Activated naive CD8-positive, alpha-beta T cell (primary cell): ENCODE results near the gene GPR132.

Source experiments
- H3K27ac Mint-ChIP-seq: one replicate; pipeline ENCODE4 v1.8.0; 2021; ENCODE audit warnings: mixed read lengths
- H3K27me3 Mint-ChIP-seq: one replicate; pipeline ENCODE4 v1.8.0; 2021; ENCODE audit warnings: mixed read lengths
- H3K36me3 Mint-ChIP-seq: one replicate; pipeline ENCODE4 v1.8.0; 2021; ENCODE audit warnings: mixed read lengths
- H3K4me1 Mint-ChIP-seq: one replicate; pipeline ENCODE4 v1.8.0; 2021; ENCODE audit warnings: low read depth, mixed read lengths
- H3K4me3 Mint-ChIP-seq: one replicate; pipeline ENCODE4 v1.8.0; 2021; ENCODE audit warnings: mild to moderate bottlenecking, mixed read lengths
- H3K9me3 Mint-ChIP-seq: one replicate; pipeline ENCODE4 v1.8.0; 2021; ENCODE audit warnings: low read depth, mixed read lengths

Gene GPR132

GRCh38 chr14:105006831-105007592 is 58.2 kb downstream of the GPR132 start:
- no peaks in the 10 kb centered on the region for H3K9me3 Mint-ChIP-seq
- H3K27me3 Mint-ChIP-seq: no peaks in the 10 kb centered on the region
- no peaks in the 10 kb centered on the region for H3K36me3 Mint-ChIP-seq
- H3K4me1 Mint-ChIP-seq: peaks cover 3% of the 10 kb centered on the region
- H3K27ac Mint-ChIP-seq: no peak overlapping the region
- H3K4me3 Mint-ChIP-seq: no peak overlapping the region

GRCh38 chr14:105005929-105006830 is 59.0 kb downstream of the GPR132 start:
- Mint-ChIP-seq H3K9me3 (no peaks in the 10 kb centered on the region), H3K27me3 (no peaks in the 10 kb centered on the region), H3K4me1 (no peaks in the 10 kb centered on the region), H3K36me3 (no peaks in the 10 kb centered on the region), H3K4me3 (no peak overlapping the region), H3K27ac (no peak overlapping the region)

GRCh38 chr14:105005329-105005928 is 59.8 kb downstream of the GPR132 start:
- H3K36me3 Mint-ChIP-seq: no peaks in the 10 kb centered on the region
- H3K27me3 Mint-ChIP-seq: no peaks in the 10 kb centered on the region
- H3K4me3 Mint-ChIP-seq: no peak overlapping the region
- no peaks in the 10 kb centered on the region for H3K9me3 Mint-ChIP-seq
- no peaks in the 10 kb centered on the region for H3K4me1 Mint-ChIP-seq
- H3K27ac Mint-ChIP-seq: no peak overlapping the region
